Upper lobe of left lung (tissue), 6 donors: ENCODE results near the gene NSF. TPM values are rescaled to one million over a fixed set of nuclear protein-coding genes. Genes with fewer than 3 reads are reported as not detected.

Experiments used
- ATAC-seq, 2 donors: fragments of 200-7000 bp; cut with Tn5 transposase; one replicate each; pipeline ENCODE4 v1.9.1; 2022; ENCODE audit warnings: mild to moderate bottlenecking in 2 of 2, moderate library complexity in 2 of 2; ENCODE audit not compliant: low FRiP score in 2 of 2
- DNase-seq, 2 donors: peaks; one replicate each; pipeline ENCODE4 v3.0.0-alpha.2; 2019 to 2020
- H3K27ac ChIP-seq, 4 donors: fragments of 200-600 bp; sonication (generic); one replicate each; pipeline ENCODE4 v1.5.1; 2016 to 2019
- H3K27me3 ChIP-seq, 4 donors: fragments of 200-600 bp; sonication (generic); one replicate each; pipeline ENCODE4 v1.5.1; 2017 to 2019
- H3K36me3 ChIP-seq, 4 donors: fragments of 200-600 bp; sonication (generic); one replicate each; pipeline ENCODE4 v1.5.1; 2016 to 2019
- H3K4me1 ChIP-seq, 4 donors: fragments of 200-600 bp; sonication (generic); one replicate each; pipeline ENCODE4 v1.5.1; 2018 to 2019
- H3K4me3 ChIP-seq, 4 donors: fragments of 200-600 bp; sonication (generic); one replicate each; pipeline ENCODE4 v1.5.1; 2017 to 2019; ENCODE audit warnings: mild to moderate bottlenecking in 2 of 4, moderate library complexity in 1 of 4
- H3K9me3 ChIP-seq, 4 donors: fragments of 200-600 bp; sonication (generic); one replicate each; pipeline ENCODE4 v1.5.1; 2018 to 2019
- CTCF ChIP-seq, 6 experiments: fragments of 450-650 bp in 4 of 6; fragments of 200-600 bp in 2 of 6; sonication (generic) in 2 of 6; IDR thresholded peaks; one replicate each; pipeline ENCODE4 v1.5.1; 2016 to 2019; ENCODE audit warnings: antibody characterized with exemption in 6 of 6
- EP300 ChIP-seq, 4 donors: sonication (generic); formaldehyde crosslinking; IDR thresholded peaks; one replicate each; pipeline ENCODE4 v1.5.1; 2017; ENCODE audit warnings: antibody characterized with exemption in 4 of 4, control low read depth in 2 of 4
- POLR2A ChIP-seq, 4 donors: fragments of 450-650 bp; IDR thresholded peaks; one replicate each; pipeline ENCODE4 v1.5.1; 2016 to 2017; ENCODE audit warnings: antibody characterized with exemption in 4 of 4, mild to moderate bottlenecking in 2 of 4
- POLR2AphosphoS5 ChIP-seq, 2 donors: sonication (generic); formaldehyde crosslinking; IDR thresholded peaks; one replicate each; pipeline ENCODE4 v1.5.1; 2017; ENCODE audit warnings: antibody characterized with exemption in 2 of 2
- WGBS, 2 donors: methylation state at CpG; one replicate each; pipeline ENCODE4 v1.1.5; 2017 to 2018; 5-methylcytosine and 5-hydroxymethylcytosine counted together
- total RNA-seq, 6 donors: library from RNA; depleted of rRNA in 4 of 6; stranded (reverse); fragments of >200 nt in 4 of 6; gene quantifications; one replicate each; pipeline versions ENCODE4 v1.1.0 to v1.2.1, GENCODE V29; 2016 to 2021
- donor health status: DM: no; HTN: no; CAD: no; lungs with moderate emphysema.
- donor health status: DM: no; HTN: yes; CAD: no; lungs with severe emphysema.

The NSF gene
- total RNA-seq, 6 donors from 2014 or later, result 11.2 to 40.5 (median 25.7) TPM

GRCh38 chr17:46722662-46723285, 132.3 kb downstream of the NSF start:
- TF ChIP-seq EP300 (IDR thresholded peaks at IDR 0.05), result no peak
- TF ChIP-seq POLR2AphosphoS5 (IDR thresholded peaks at IDR 0.05), result no peak
- no peak for TF ChIP-seq CTCF (IDR thresholded peaks at IDR 0.05)
- TF ChIP-seq POLR2A (IDR thresholded peaks at IDR 0.05), result no peak
- ATAC-seq, result no peak
- peaks cover 0 to 6% (median 2%) of the 10 kb centered on the region in 4 donors for H3K36me3 ChIP-seq
- H3K9me3 ChIP-seq, result no peaks in the 10 kb centered on the region
- no peak overlapping the region for H3K27ac ChIP-seq
- H3K4me3 ChIP-seq, result no peak overlapping the region
- peaks cover 0 to 10% (median 5%) of the 10 kb centered on the region in 4 donors for H3K4me1 ChIP-seq
- 68 to 69% methylated on average over 7 of the region's 7 CpGs for WGBS, 2 donors
- H3K27me3 ChIP-seq, result no peaks in the 10 kb centered on the region
- no peak for DNase-seq

- H3K36me3 ChIP-seq, result peaks cover 0 to 15% (median 2%) of the 10 kb centered on the region in 4 donors
- 88 to 94% methylated on average over 3 of the region's 3 CpGs for WGBS, 2 donors
- no peak for DNase-seq
Observed at GRCh38 chr17:46726206-46726605, 135.7 kb downstream of the NSF start.

GRCh38 chr17:46727572-46728348, 137.3 kb downstream of the NSF start:
- peaks cover 0 to 17% (median 3%) of the 10 kb centered on the region in 4 donors for H3K36me3 ChIP-seq
- 88 to 96% methylated on average over 4 of the region's 4 CpGs for WGBS, 2 donors
- TF ChIP-seq POLR2A (IDR thresholded peaks at IDR 0.05) (no peak), CTCF (IDR thresholded peaks at IDR 0.05) (no peak), POLR2AphosphoS5 (IDR thresholded peaks at IDR 0.05) (no peak), EP300 (IDR thresholded peaks at IDR 0.05) (no peak)
- H3K9me3 ChIP-seq, result no peaks in the 10 kb centered on the region
- no peak overlapping the region for H3K4me3 ChIP-seq
- no peaks in the 10 kb centered on the region for H3K4me1 ChIP-seq
- ATAC-seq (no peak), DNase-seq (no peak)
- no peaks in the 10 kb centered on the region for H3K27me3 ChIP-seq
- H3K27ac ChIP-seq, result no peak overlapping the region

More at GRCh38 chr17:46726206-46726605, 135.7 kb downstream of the NSF start:
- H3K4me1 ChIP-seq, result no peaks in the 10 kb centered on the region
- no peak overlapping the region for H3K4me3 ChIP-seq
- ATAC-seq, result no peak
- TF ChIP-seq POLR2A (IDR thresholded peaks at IDR 0.05), result no peak
- TF ChIP-seq CTCF (IDR thresholded peaks at IDR 0.05), result no peak
- no peak for TF ChIP-seq POLR2AphosphoS5 (IDR thresholded peaks at IDR 0.05)
- no peak for TF ChIP-seq EP300 (IDR thresholded peaks at IDR 0.05)
- H3K27ac ChIP-seq, result no peak overlapping the region
- H3K9me3 ChIP-seq, result no peaks in the 10 kb centered on the region
- no peaks in the 10 kb centered on the region for H3K27me3 ChIP-seq

- 96 to 99% methylated on average over 2 of the region's 2 CpGs for WGBS, 2 donors
- Histone ChIP-seq H3K9me3 (no peaks in the 10 kb centered on the region), H3K4me1 (no peaks in the 10 kb centered on the region), H3K27ac (no peak overlapping the region), H3K27me3 (no peaks in the 10 kb centered on the region), H3K4me3 (no peak overlapping the region), H3K36me3 (peaks cover 0 to 22% (median 6%) of the 10 kb centered on the region in 4 donors)
- ATAC-seq (no peak), DNase-seq (no peak)
- no peak for TF ChIP-seq CTCF (IDR thresholded peaks at IDR 0.05)
- TF ChIP-seq POLR2A (IDR thresholded peaks at IDR 0.05), result no peak
- TF ChIP-seq POLR2AphosphoS5 (IDR thresholded peaks at IDR 0.05), result no peak
- no peak for TF ChIP-seq EP300 (IDR thresholded peaks at IDR 0.05)
Observed at GRCh38 chr17:46730026-46730425, 139.6 kb downstream of the NSF start.
